ENCODE measurements around the gene FAM20A. TPM values are rescaled to one million over a fixed set of nuclear protein-coding genes. Genes with fewer than 3 reads are reported as not detected.

Gene FAM20A
- total RNA-seq, 2 experiments from 2014 or later: not detected

DNA sequence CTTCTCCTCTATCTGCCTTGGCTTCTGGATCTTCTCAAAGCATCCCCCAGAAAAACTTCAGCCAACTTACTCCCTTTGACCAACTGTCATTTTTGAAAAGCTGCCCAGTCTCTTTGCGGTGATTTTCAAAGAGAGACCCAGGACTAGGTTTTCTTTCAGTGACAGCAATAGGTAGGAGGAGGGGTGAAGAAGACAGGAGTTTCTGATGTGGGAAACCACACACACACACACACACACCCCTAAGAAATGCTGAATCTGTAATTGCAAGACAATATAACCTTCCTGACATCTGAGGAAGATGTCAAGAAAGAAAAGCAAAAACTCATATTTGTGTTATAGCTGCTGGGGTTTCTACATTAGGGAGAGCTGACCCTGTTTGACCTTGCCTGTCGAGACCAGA, 5.2 kb downstream of the FAM20A start:
- ChIA-PET POLR2A (no interaction called here), CTCF (no interaction called here)
- peaks cover 17 to 56% of the 10 kb centered on the region in 2 experiments for H3K27me3 ChIP-seq (ENCODE audit: control insufficient read depth in 1 of 2, insufficient read depth in 2 of 2, low read length in 2 of 2)
- no peaks in the 10 kb centered on the region for H3K36me3 Mint-ChIP-seq (ENCODE audit: low read depth)
- H3K9me3 Mint-ChIP-seq: no peaks in the 10 kb centered on the region
- no peak overlapping the region for H3K27ac ChIP-seq (ENCODE audit: low read depth in 1 of 2, low read length in 2 of 2)
- peaks cover 0 to 7% of the 10 kb centered on the region in 2 experiments for H3K9me3 ChIP-seq (ENCODE audit: control insufficient read depth in 1 of 2, insufficient read depth in 1 of 2, low read length in 2 of 2)
- no peak overlapping the region for H3K4me3 Mint-ChIP-seq
- peaks cover 22% of the 10 kb centered on the region for H3K4me1 Mint-ChIP-seq (ENCODE audit: low read depth)
- no peaks in the 10 kb centered on the region for H3K36me3 ChIP-seq (ENCODE audit: insufficient read depth, low read length)
- H3K4me3 ChIP-seq (ENCODE audit: low read length): no peak overlapping the region
- peaks cover 82% of the 10 kb centered on the region for H3K27me3 Mint-ChIP-seq
- intact Hi-C loops (cut with DNase I, micrococcal nuclease): no loop called here
- no peak for DNase-seq
- peak; percentile 34 for ATAC-seq (ENCODE audit: poor library complexity)
- TF ChIP-seq, protein P1, sequence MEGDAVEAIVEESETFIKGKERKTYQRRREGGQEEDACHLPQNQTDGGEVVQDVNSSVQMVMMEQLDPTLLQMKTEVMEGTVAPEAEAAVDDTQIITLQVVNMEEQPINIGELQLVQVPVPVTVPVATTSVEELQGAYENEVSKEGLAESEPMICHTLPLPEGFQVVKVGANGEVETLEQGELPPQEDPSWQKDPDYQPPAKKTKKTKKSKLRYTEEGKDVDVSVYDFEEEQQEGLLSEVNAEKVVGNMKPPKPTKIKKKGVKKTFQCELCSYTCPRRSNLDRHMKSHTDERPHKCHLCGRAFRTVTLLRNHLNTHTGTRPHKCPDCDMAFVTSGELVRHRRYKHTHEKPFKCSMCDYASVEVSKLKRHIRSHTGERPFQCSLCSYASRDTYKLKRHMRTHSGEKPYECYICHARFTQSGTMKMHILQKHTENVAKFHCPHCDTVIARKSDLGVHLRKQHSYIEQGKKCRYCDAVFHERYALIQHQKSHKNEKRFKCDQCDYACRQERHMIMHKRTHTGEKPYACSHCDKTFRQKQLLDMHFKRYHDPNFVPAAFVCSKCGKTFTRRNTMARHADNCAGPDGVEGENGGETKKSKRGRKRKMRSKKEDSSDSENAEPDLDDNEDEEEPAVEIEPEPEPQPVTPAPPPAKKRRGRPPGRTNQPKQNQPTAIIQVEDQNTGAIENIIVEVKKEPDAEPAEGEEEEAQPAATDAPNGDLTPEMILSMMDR (IDR thresholded peaks at IDR 0.05): no peak
- peaks cover 21% of the 10 kb centered on the region for H3K4me1 ChIP-seq (ENCODE audit: insufficient read depth, low read length)
- H3K27ac Mint-ChIP-seq: no peak overlapping the region

DNA sequence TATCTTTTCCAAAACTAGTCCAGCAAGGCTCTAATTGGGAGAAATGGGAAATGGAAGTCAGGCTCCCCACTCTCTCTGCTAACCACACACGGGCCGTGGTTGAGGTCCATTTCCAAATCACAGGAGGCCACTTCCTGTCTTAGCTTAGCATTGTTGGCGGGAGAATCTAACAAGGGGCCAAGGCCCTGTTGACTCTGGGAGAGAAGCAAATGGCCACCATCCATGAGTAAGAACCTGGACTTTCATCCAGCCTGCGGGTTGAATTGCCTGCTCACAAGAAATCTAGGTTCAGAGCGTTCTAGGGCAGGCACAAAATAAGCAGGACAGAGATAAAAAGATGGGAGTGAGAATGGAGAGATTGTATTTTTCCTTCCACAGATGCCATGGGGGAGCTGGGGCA, 5.7 kb downstream of the FAM20A start:
- Mint-ChIP-seq H3K9me3 (no peaks in the 10 kb centered on the region), H3K4me1 (ENCODE audit: low read depth) (peaks cover 22% of the 10 kb centered on the region), H3K4me3 (no peak overlapping the region), H3K27ac (no peak overlapping the region), H3K27me3 (peaks cover 82% of the 10 kb centered on the region), H3K36me3 (ENCODE audit: low read depth) (no peaks in the 10 kb centered on the region)
- Histone ChIP-seq H3K4me1 (ENCODE audit: insufficient read depth, low read length) (peaks cover 18% of the 10 kb centered on the region), H3K9me3 (ENCODE audit: control insufficient read depth in 1 of 2, insufficient read depth in 1 of 2, low read length in 2 of 2) (peaks cover 0 to 7% of the 10 kb centered on the region in 2 experiments), H3K27me3 (ENCODE audit: control insufficient read depth in 1 of 2, insufficient read depth in 2 of 2, low read length in 2 of 2) (peaks cover 17 to 56% of the 10 kb centered on the region in 2 experiments), H3K27ac (ENCODE audit: low read depth in 1 of 2, low read length in 2 of 2) (no peak overlapping the region), H3K4me3 (ENCODE audit: low read length) (no peak overlapping the region), H3K36me3 (ENCODE audit: insufficient read depth, low read length) (no peaks in the 10 kb centered on the region)
- no peak for ATAC-seq (ENCODE audit: poor library complexity)
- no peak for DNase-seq
- POLR2A ChIA-PET: no interaction called here
- CTCF ChIA-PET: no interaction called here
- intact Hi-C loops (cut with DNase I, micrococcal nuclease): no loop called here
- TF ChIP-seq, protein P1 (IDR thresholded peaks at IDR 0.05): no peak

DNA sequence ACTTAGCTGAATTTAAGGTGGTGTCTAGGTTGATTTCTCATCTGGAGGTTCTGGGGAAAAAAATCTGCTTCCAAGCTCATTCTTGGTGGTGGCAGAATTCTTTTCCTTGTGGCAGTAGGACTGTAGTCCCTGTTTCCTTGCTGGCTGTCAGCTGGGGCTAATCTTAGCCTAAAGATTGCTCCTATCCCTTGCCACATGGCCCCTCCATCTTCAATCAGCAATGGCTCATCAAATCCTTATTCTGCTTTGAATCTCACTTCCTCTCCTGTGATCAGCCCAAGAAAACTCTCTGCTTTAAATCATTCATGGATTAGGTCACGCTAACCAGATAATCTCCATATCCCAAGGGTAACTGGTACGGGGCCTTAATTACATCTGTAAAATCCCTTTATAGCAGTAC, 6.6 kb downstream of the FAM20A start:
- no peak overlapping the region for H3K4me3 ChIP-seq (ENCODE audit: low read length)
- Mint-ChIP-seq H3K27ac (no peak overlapping the region), H3K27me3 (peaks cover 78% of the 10 kb centered on the region), H3K4me1 (ENCODE audit: low read depth) (peaks cover 18% of the 10 kb centered on the region), H3K36me3 (ENCODE audit: low read depth) (no peaks in the 10 kb centered on the region), H3K9me3 (no peaks in the 10 kb centered on the region), H3K4me3 (no peak overlapping the region)
- ChIA-PET CTCF (no interaction called here), POLR2A (no interaction called here)
- ATAC-seq (ENCODE audit: poor library complexity): no peak
- no peaks in the 10 kb centered on the region for H3K36me3 ChIP-seq (ENCODE audit: insufficient read depth, low read length)
- H3K4me1 ChIP-seq (ENCODE audit: insufficient read depth, low read length): peaks cover 10% of the 10 kb centered on the region
- intact Hi-C loops (cut with DNase I, micrococcal nuclease): no loop called here
- TF ChIP-seq, protein P1 (IDR thresholded peaks at IDR 0.05): no peak
- no peaks in the 10 kb centered on the region for H3K9me3 ChIP-seq (ENCODE audit: control insufficient read depth in 1 of 2, insufficient read depth in 1 of 2, low read length in 2 of 2)
- H3K27me3 ChIP-seq (ENCODE audit: control insufficient read depth in 1 of 2, insufficient read depth in 2 of 2, low read length in 2 of 2): peaks cover 11 to 51% of the 10 kb centered on the region in 2 experiments
- no peak overlapping the region for H3K27ac ChIP-seq (ENCODE audit: low read depth in 1 of 2, low read length in 2 of 2)
- DNase-seq: no peak

Measured in CD4-positive, alpha-beta T cell (primary cell).